GM23338 (cell line): ENCODE data around the gene GAK.

Experiments used
- CTCF ChIP-seq, 2 experiments: fragments of 200-600 bp in 1 of 2; sonication (generic) in 1 of 2; conservative IDR thresholded peaks; 2 replicates each; pipeline versions ENCODE4 v1.5.1 to v1.6.1; 2016 to 2017; ENCODE audit warnings: antibody characterized with exemption in 2 of 2, low read depth in 2 of 2, mild to moderate bottlenecking in 2 of 2, moderate library complexity in 1 of 2
- EZH2 ChIP-seq: fragments of 200-600 bp; sonication (generic); IDR thresholded peaks from one replicate; pipeline ENCODE4 v1.8.0; 2017; ENCODE audit warnings: antibody characterized with exemption, mild to moderate bottlenecking, low read depth; ENCODE audit not compliant: unreplicated experiment
- EZH2phosphoT487 ChIP-seq: fragments of 200-600 bp; sonication (generic); IDR thresholded peaks from one replicate; pipeline ENCODE4 v1.8.1; 2018; ENCODE audit warnings: antibody characterized with exemption; ENCODE audit not compliant: unreplicated experiment
- ZNF331 ChIP-seq: fragments of 250-450 bp; sonication (Bioruptor Pico); IDR thresholded peaks from 2 replicates; pipeline ENCODE4 v1.5.0; 2020; ENCODE audit warnings: low read depth, mild to moderate bottlenecking, moderate library complexity

GRCh38 chr4:858831-859451 is 73.2 kb downstream of the GAK start:
- TF ChIP-seq CTCF (conservative IDR thresholded peaks at IDR 0.05; ENCODE audit: low read depth in 2 of 2) (no peak), EZH2 (no peak), ZNF331 (no peak), EZH2phosphoT487 (no peak)
